ENCODE data around the gene ITPKC. TPM values are rescaled to one million over a fixed set of nuclear protein-coding genes. Genes with fewer than 3 reads are reported as not detected.
"Not testable (repeated sequence)": the region's sequence is repeated elsewhere in the genome, so short reads cannot be mapped to it uniquely, and the experiment has no call there.

ITPKC gene
- total and polyA plus RNA-seq, 2 donors: 6.7 to 35.5 TPM

GRCh38 chr19:40762754-40763470 lies 46.0 kb downstream of the ITPKC start:
- peaks cover 3 to 11% of the 10 kb centered on the region in 2 donors for H3K4me1 ChIP-seq (ENCODE audit: control insufficient read depth in 2 of 2, insufficient read depth in 2 of 2, low read length in 2 of 2)

GRCh38 chr19:40763526-40763925 lies 46.6 kb downstream of the ITPKC start:
- no peaks in the 10 kb centered on the region for H3K9me3 ChIP-seq (ENCODE audit: control insufficient read depth in 2 of 2, insufficient read depth in 1 of 2, low read length in 1 of 2)
- H3K4me3 ChIP-seq (ENCODE audit: low read length in 2 of 2): no peak overlapping the region
- WGBS: 98% methylated on average over 7 of the region's 7 CpGs
- peaks cover 76 to 84% of the 10 kb centered on the region in 2 donors for H3K36me3 ChIP-seq (ENCODE audit: control insufficient read depth in 2 of 2, insufficient read depth in 2 of 2, low read length in 1 of 2)
- no peak overlapping the region for H3K27ac ChIP-seq (ENCODE audit: low read depth in 1 of 2, low read length in 1 of 2)
- no peak for DNase-seq (ENCODE audit: low read depth in 6 of 9, low spot score in 9 of 9)
- H3K4me1 ChIP-seq (ENCODE audit: control insufficient read depth in 2 of 2, insufficient read depth in 2 of 2, low read length in 2 of 2): peaks cover 3 to 11% of the 10 kb centered on the region in 2 donors
- H3K27me3 ChIP-seq (ENCODE audit: control insufficient read depth in 2 of 2, insufficient read depth in 1 of 2, low read length in 1 of 2): no peaks in the 10 kb centered on the region

More at GRCh38 chr19:40762754-40763470, 46.0 kb downstream of the ITPKC start:
- 96% methylated on average over 17 of the region's 17 CpGs for WGBS
- H3K27me3 ChIP-seq (ENCODE audit: control insufficient read depth in 2 of 2, insufficient read depth in 1 of 2, low read length in 1 of 2): no peaks in the 10 kb centered on the region
- no peak overlapping the region for H3K4me3 ChIP-seq (ENCODE audit: low read length in 2 of 2)
- no peak for DNase-seq (ENCODE audit: low read depth in 6 of 9, low spot score in 9 of 9)
- no peak overlapping the region for H3K27ac ChIP-seq (ENCODE audit: low read depth in 1 of 2, low read length in 1 of 2)
- peaks cover 81 to 87% of the 10 kb centered on the region in 2 donors for H3K36me3 ChIP-seq (ENCODE audit: control insufficient read depth in 2 of 2, insufficient read depth in 2 of 2, low read length in 1 of 2)
- no peaks in the 10 kb centered on the region for H3K9me3 ChIP-seq (ENCODE audit: control insufficient read depth in 2 of 2, insufficient read depth in 1 of 2, low read length in 1 of 2)

- DNase-seq (ENCODE audit: low read depth in 6 of 9, low spot score in 9 of 9): no peak
- no peaks in the 10 kb centered on the region for H3K9me3 ChIP-seq (ENCODE audit: control insufficient read depth in 2 of 2, insufficient read depth in 1 of 2, low read length in 1 of 2)
- H3K4me1 ChIP-seq (ENCODE audit: control insufficient read depth in 2 of 2, insufficient read depth in 2 of 2, low read length in 2 of 2): peaks cover 3 to 11% of the 10 kb centered on the region in 2 donors
- peaks cover 73 to 88% of the 10 kb centered on the region in 2 donors for H3K36me3 ChIP-seq (ENCODE audit: control insufficient read depth in 2 of 2, insufficient read depth in 2 of 2, low read length in 1 of 2)
- 96% methylated on average over 10 of the region's 10 CpGs for WGBS
- no peak overlapping the region for H3K4me3 ChIP-seq (ENCODE audit: low read length in 2 of 2)
- no peak overlapping the region for H3K27ac ChIP-seq (ENCODE audit: low read depth in 1 of 2, low read length in 1 of 2)
- H3K27me3 ChIP-seq (ENCODE audit: control insufficient read depth in 2 of 2, insufficient read depth in 1 of 2, low read length in 1 of 2): no peaks in the 10 kb centered on the region
Measured at GRCh38 chr19:40763963-40764362, 47.1 kb downstream of the ITPKC start.

GRCh38 chr19:40766385-40766784 lies 49.5 kb downstream of the ITPKC start:
- H3K27ac ChIP-seq (ENCODE audit: low read depth in 1 of 2, low read length in 1 of 2); H3K9me3 ChIP-seq (ENCODE audit: control insufficient read depth in 2 of 2, insufficient read depth in 1 of 2, low read length in 1 of 2); DNase-seq (ENCODE audit: low read depth in 6 of 9, low spot score in 9 of 9); H3K4me3 ChIP-seq (ENCODE audit: low read length in 2 of 2); H3K27me3 ChIP-seq (ENCODE audit: control insufficient read depth in 2 of 2, insufficient read depth in 1 of 2, low read length in 1 of 2): not testable (repeated sequence)
- Histone ChIP-seq H3K36me3 (ENCODE audit: control insufficient read depth in 2 of 2, insufficient read depth in 2 of 2, low read length in 1 of 2) (peaks cover 50 to 64% of the 10 kb centered on the region in 2 donors), H3K4me1 (ENCODE audit: control insufficient read depth in 2 of 2, insufficient read depth in 2 of 2, low read length in 2 of 2) (peaks cover 3 to 11% of the 10 kb centered on the region in 2 donors)
- WGBS: 98% methylated on average over 13 of the region's 13 CpGs

DNA sequence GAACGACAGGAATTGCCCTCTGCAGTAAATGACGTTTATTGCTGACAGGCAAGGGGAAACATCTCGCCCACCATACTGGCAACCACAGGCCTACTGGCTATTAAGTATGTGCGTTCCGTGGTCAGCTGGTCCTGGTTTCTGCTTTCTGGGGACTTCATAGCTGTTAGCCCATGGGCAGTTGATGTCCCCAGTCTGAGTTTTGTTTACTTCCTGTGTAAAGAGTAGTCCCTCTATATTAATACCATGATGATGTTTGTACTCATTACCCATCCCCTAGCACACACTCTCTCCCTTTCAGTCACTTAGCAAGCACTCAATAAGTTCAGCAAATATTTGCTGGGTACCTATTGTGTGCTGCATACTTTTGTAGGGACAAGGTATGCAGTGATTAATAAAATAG lies 52.0 kb downstream of the ITPKC start:
- no peak overlapping the region for H3K27ac ChIP-seq (ENCODE audit: low read depth in 1 of 2, low read length in 1 of 2)
- peaks cover 3 to 11% of the 10 kb centered on the region in 2 donors for H3K4me1 ChIP-seq (ENCODE audit: control insufficient read depth in 2 of 2, insufficient read depth in 2 of 2, low read length in 2 of 2)
- H3K36me3 ChIP-seq (ENCODE audit: control insufficient read depth in 2 of 2, insufficient read depth in 2 of 2, low read length in 1 of 2): peaks cover 25 to 39% of the 10 kb centered on the region in 2 donors
- H3K4me3 ChIP-seq (ENCODE audit: low read length in 2 of 2): no peak overlapping the region
- DNase-seq (ENCODE audit: low read depth in 6 of 9, low spot score in 9 of 9): no peak
- no peaks in the 10 kb centered on the region for H3K27me3 ChIP-seq (ENCODE audit: control insufficient read depth in 2 of 2, insufficient read depth in 1 of 2, low read length in 1 of 2)
- WGBS: 94% methylated on average over 5 of the region's 5 CpGs
- peaks cover 0 to 4% of the 10 kb centered on the region in 2 donors for H3K9me3 ChIP-seq (ENCODE audit: control insufficient read depth in 2 of 2, insufficient read depth in 1 of 2, low read length in 1 of 2)

GRCh38 chr19:40771101-40771862 lies 54.4 kb downstream of the ITPKC start:
- H3K4me1 ChIP-seq (ENCODE audit: control insufficient read depth in 2 of 2, insufficient read depth in 2 of 2, low read length in 2 of 2); H3K27ac ChIP-seq (ENCODE audit: low read depth in 1 of 2, low read length in 1 of 2); DNase-seq (ENCODE audit: low read depth in 6 of 9, low spot score in 9 of 9); H3K27me3 ChIP-seq (ENCODE audit: control insufficient read depth in 2 of 2, insufficient read depth in 1 of 2, low read length in 1 of 2); H3K9me3 ChIP-seq (ENCODE audit: control insufficient read depth in 2 of 2, insufficient read depth in 1 of 2, low read length in 1 of 2); H3K4me3 ChIP-seq (ENCODE audit: low read length in 2 of 2): not testable (repeated sequence)
- peaks cover under 1 to 15% of the 10 kb centered on the region in 2 donors for H3K36me3 ChIP-seq (ENCODE audit: control insufficient read depth in 2 of 2, insufficient read depth in 2 of 2, low read length in 1 of 2)
- 97% methylated on average over 10 of the region's 10 CpGs for WGBS

- 90% methylated on average over 9 of the region's 9 CpGs for WGBS
- H3K36me3 ChIP-seq (ENCODE audit: control insufficient read depth in 2 of 2, insufficient read depth in 2 of 2, low read length in 1 of 2): peaks cover under 1 to 2% of the 10 kb centered on the region in 2 donors
- no peak for DNase-seq (ENCODE audit: low read depth in 6 of 9, low spot score in 9 of 9)
- no peaks in the 10 kb centered on the region for H3K27me3 ChIP-seq (ENCODE audit: control insufficient read depth in 2 of 2, insufficient read depth in 1 of 2, low read length in 1 of 2)
- H3K9me3 ChIP-seq (ENCODE audit: control insufficient read depth in 2 of 2, insufficient read depth in 1 of 2, low read length in 1 of 2): peaks cover 0 to 4% of the 10 kb centered on the region in 2 donors
- peaks cover 12 to 25% of the 10 kb centered on the region in 2 donors for H3K4me1 ChIP-seq (ENCODE audit: control insufficient read depth in 2 of 2, insufficient read depth in 2 of 2, low read length in 2 of 2)
- H3K27ac ChIP-seq (ENCODE audit: low read depth in 1 of 2, low read length in 1 of 2): no peak within 1 kb of the TSS
- no peak within 1 kb of the TSS for H3K4me3 ChIP-seq (ENCODE audit: low read length in 2 of 2)
Measured at GRCh38 chr19:40774916-40775631, 58.2 kb downstream of the ITPKC start, which contains the start of gene MIA. Gene MIA, plus strand, starts transcription at chr19:40775521. Its CDS starts 22 bp downstream, at chr19:40775543.

DNA sequence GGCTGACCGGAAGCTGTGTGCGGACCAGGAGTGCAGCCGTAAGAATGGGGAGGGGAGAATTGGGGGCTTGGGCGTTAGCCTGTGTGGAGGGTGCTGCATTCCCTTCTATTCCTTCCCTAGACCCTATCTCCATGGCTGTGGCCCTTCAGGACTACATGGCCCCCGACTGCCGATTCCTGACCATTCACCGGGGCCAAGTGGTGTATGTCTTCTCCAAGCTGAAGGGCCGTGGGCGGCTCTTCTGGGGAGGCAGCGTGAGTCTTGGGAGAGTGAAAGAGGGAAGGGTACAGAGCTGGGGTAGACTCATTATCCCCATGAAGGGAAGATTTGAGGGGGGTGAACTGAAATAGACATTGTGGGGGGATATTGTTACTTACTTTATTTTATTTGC lies 58.7 kb downstream of the ITPKC start:
- DNase-seq (ENCODE audit: low read depth in 6 of 9, low spot score in 9 of 9): no peak
- H3K4me1 ChIP-seq (ENCODE audit: control insufficient read depth in 2 of 2, insufficient read depth in 2 of 2, low read length in 2 of 2): peaks cover 12 to 25% of the 10 kb centered on the region in 2 donors
- no peak overlapping the region for H3K27ac ChIP-seq (ENCODE audit: low read depth in 1 of 2, low read length in 1 of 2)
- no peaks in the 10 kb centered on the region for H3K27me3 ChIP-seq (ENCODE audit: control insufficient read depth in 2 of 2, insufficient read depth in 1 of 2, low read length in 1 of 2)
- H3K4me3 ChIP-seq (ENCODE audit: low read length in 2 of 2): no peak overlapping the region
- 97% methylated on average over 10 of the region's 10 CpGs for WGBS
- peaks cover 3 to 4% of the 10 kb centered on the region in 2 donors for H3K36me3 ChIP-seq (ENCODE audit: control insufficient read depth in 2 of 2, insufficient read depth in 2 of 2, low read length in 1 of 2)
- peaks cover 0 to 4% of the 10 kb centered on the region in 2 donors for H3K9me3 ChIP-seq (ENCODE audit: control insufficient read depth in 2 of 2, insufficient read depth in 1 of 2, low read length in 1 of 2)

Data from thymus (tissue), 11 donors.